Measurements from ENCODE around the gene TSPAN3. TPM values are rescaled to one million over a fixed set of nuclear protein-coding genes. Genes with fewer than 3 reads are reported as not detected.

TSPAN3 gene
- total RNA-seq, 1 donor from 2014 or later: 113 TPM

- CTCF ChIA-PET: interaction anchor here (0.6 to 5.5 kb wide), 11 partner anchors 9 to 436 kb away, joined by 3 to 59 read pairs (median 3); partner anchors contain the start of gene TSPAN3
Measured at GRCh38 chr15:77107068-77107467, 36.2 kb upstream of the TSPAN3 start.

GRCh38 chr15:77104155-77104554 is 33.2 kb upstream of the TSPAN3 start:
- Mint-ChIP-seq H3K36me3 (ENCODE audit: low read depth) (no peaks in the 10 kb centered on the region), H3K4me1 (peaks cover 21% of the 10 kb centered on the region), H3K27me3 (no peaks in the 10 kb centered on the region), H3K4me3 (no peak overlapping the region), H3K9me3 (no peaks in the 10 kb centered on the region), H3K27ac (no peak overlapping the region)
- ATAC-seq (ENCODE audit: low read depth): no peak
- ChIA-PET CTCF (interaction anchor here (1.1 to 5.5 kb wide), 5 partner anchors 14 to 439 kb away, joined by 3 to 59 read pairs (median 6); no protein-coding TSS in a partner anchor), POLR2A (interaction anchor here (1.1 kb wide), 1 partner anchor 17 kb away, joined by 3 read pairs; no protein-coding TSS in a partner anchor)
- TF ChIP-seq CTCF (IDR thresholded peaks at IDR 0.05): no peak
- intact Hi-C loops (cut with micrococcal nuclease): no loop called here
- no peak for DNase-seq

More at GRCh38 chr15:77107068-77107467, 36.2 kb upstream of the TSPAN3 start:
- Mint-ChIP-seq H3K4me1 (peaks cover 9% of the 10 kb centered on the region), H3K9me3 (no peaks in the 10 kb centered on the region), H3K27ac (no peak overlapping the region), H3K27me3 (no peaks in the 10 kb centered on the region), H3K36me3 (ENCODE audit: low read depth) (no peaks in the 10 kb centered on the region), H3K4me3 (no peak overlapping the region)
- no peak for ATAC-seq (ENCODE audit: low read depth)
- POLR2A ChIA-PET: interaction anchor here (0.6 kb wide), 1 partner anchor 24 kb away, joined by 4 read pairs; no protein-coding TSS in a partner anchor
- no peak for TF ChIP-seq CTCF (IDR thresholded peaks at IDR 0.05)
- no peak for DNase-seq
- intact Hi-C loops (cut with micrococcal nuclease): loop anchor here (1.0 kb wide), 2 partner anchors 390 to 436 kb away; no protein-coding TSS in a partner anchor

GRCh38 chr15:77099741-77100463 is 29.0 kb upstream of the TSPAN3 start:
- no peak overlapping the region for H3K27ac Mint-ChIP-seq
- no peak for DNase-seq
- ChIA-PET POLR2A (no interaction called here), CTCF (no interaction called here)
- no peak overlapping the region for H3K4me3 Mint-ChIP-seq
- intact Hi-C loops (cut with micrococcal nuclease): no loop called here
- H3K27me3 Mint-ChIP-seq: no peaks in the 10 kb centered on the region
- H3K36me3 Mint-ChIP-seq (ENCODE audit: low read depth): no peaks in the 10 kb centered on the region
- H3K9me3 Mint-ChIP-seq: no peaks in the 10 kb centered on the region
- peaks cover 12% of the 10 kb centered on the region for H3K4me1 Mint-ChIP-seq
- no peak for TF ChIP-seq CTCF (IDR thresholded peaks at IDR 0.05)
- ATAC-seq (ENCODE audit: low read depth): peak; percentile 42

GRCh38 chr15:77098572-77098971 is 27.7 kb upstream of the TSPAN3 start:
- no peaks in the 10 kb centered on the region for H3K9me3 Mint-ChIP-seq
- CTCF ChIA-PET: no interaction called here

More at GRCh38 chr15:77098572-77098971, 27.7 kb upstream of the TSPAN3 start:
- DNase-seq (no peak), ATAC-seq (ENCODE audit: low read depth) (no peak)
- intact Hi-C loops (cut with micrococcal nuclease): no loop called here
- POLR2A ChIA-PET: no interaction called here
- Mint-ChIP-seq H3K4me1 (peaks cover 12% of the 10 kb centered on the region), H3K4me3 (no peak overlapping the region), H3K27me3 (no peaks in the 10 kb centered on the region), H3K36me3 (ENCODE audit: low read depth) (no peaks in the 10 kb centered on the region), H3K27ac (no peak overlapping the region)
- TF ChIP-seq CTCF (IDR thresholded peaks at IDR 0.05): no peak

All from activated B cell treated with CpG ODN at 0.5 μM for 24 hours (primary cell).